GM12873 (cell line): ENCODE measurements around the gene NIFK.

Source experiments
- CTCF ChIP-seq: IDR thresholded peaks from 2 replicates; pipeline ENCODE4 v1.5.1; 2012; ENCODE audit warnings: low read depth, mild to moderate bottlenecking, moderate library complexity, low read length, control low read depth; ENCODE audit not compliant: insufficient read depth; ENCODE audit errors: missing control alignments

NIFK gene

GRCh38 chr2:121736462-121737336 is at the start of gene NIFK:
Gene NIFK, minus strand, starts transcription at chr2:121736875. Its CDS starts 25 bp downstream, at chr2:121736850.
- no peak for TF ChIP-seq CTCF

GRCh38 chr2:121783180-121783579 is 46.5 kb upstream of the NIFK start:
- TF ChIP-seq CTCF: no peak

- TF ChIP-seq CTCF: no peak
Observed at GRCh38 chr2:121778741-121779487, 42.2 kb upstream of the NIFK start.

- no peak for TF ChIP-seq CTCF
Observed at GRCh38 chr2:121777699-121778058, 41.0 kb upstream of the NIFK start.

- no peak for TF ChIP-seq CTCF
Observed at GRCh38 chr2:121776885-121777698, 40.4 kb upstream of the NIFK start.

GRCh38 chr2:121776361-121776760 is 39.7 kb upstream of the NIFK start:
- TF ChIP-seq CTCF: no peak
